Vagina (tissue), 2 donors: ENCODE results near the gene PRTG. TPM values are rescaled to one million over a fixed set of nuclear protein-coding genes. Genes with fewer than 3 reads are reported as not detected.
"Not testable (repeated sequence)": the region's sequence is repeated elsewhere in the genome, so short reads cannot be mapped to it uniquely, and the experiment has no call there.

Experiments
- DNase-seq, 2 donors: peaks; one replicate each; pipeline ENCODE4 v3.0.0-alpha.2; 2017; ENCODE audit errors: extremely low spot score in 2 of 2
- H3K27ac ChIP-seq: fragments of 200-600 bp; sonication (generic); one replicate; pipeline ENCODE4 v1.5.1; 2019
- H3K27me3 ChIP-seq: fragments of 200-600 bp; sonication (generic); one replicate; pipeline ENCODE4 v1.5.1; 2019
- H3K36me3 ChIP-seq, 2 donors: fragments of 200-600 bp; sonication (generic); one replicate each; pipeline ENCODE4 v1.5.1; 2017 to 2019
- H3K4me1 ChIP-seq: fragments of 200-600 bp; sonication (generic); one replicate; pipeline ENCODE4 v1.5.1; 2019
- H3K4me3 ChIP-seq, 2 donors: fragments of 200-600 bp; sonication (generic); 1 replicate in 1 of 2; 2 replicates in 1 of 2; pipeline ENCODE4 v1.5.1; 2016 to 2019
- H3K9me3 ChIP-seq: fragments of 200-600 bp; sonication (generic); one replicate; pipeline ENCODE4 v1.5.1; 2019
- POLR2A ChIP-seq, 2 donors: fragments of 450-650 bp; IDR thresholded peaks; one replicate each; pipeline ENCODE4 v1.6.1; 2017; ENCODE audit warnings: antibody characterized with exemption in 2 of 2, mild to moderate bottlenecking in 2 of 2, moderate library complexity in 2 of 2
- POLR2AphosphoS5 ChIP-seq, 2 donors: sonication (generic); formaldehyde crosslinking; IDR thresholded peaks; one replicate each; pipeline ENCODE4 v1.9.0; 2017; ENCODE audit warnings: antibody characterized with exemption in 2 of 2, mild to moderate bottlenecking in 2 of 2, low read depth in 1 of 2; ENCODE audit not compliant: insufficient read depth in 1 of 2
- intact Hi-C: fragments of 100-400 bp; cut with DNase I; formaldehyde crosslinking; loops from one replicate; pipeline ENCODE4 v1.15.1; 2023
- total RNA-seq: library from RNA; depleted of rRNA; stranded (reverse); fragments of >200 nt; gene quantifications from one replicate; pipeline ENCODE4 v1.2.3, GENCODE V29; 2016
- TF ChIP-seq, protein P1 (sequence below), 3 experiments: fragments of 450-650 bp in 2 of 3; fragments of 200-600 bp in 1 of 3; sonication (generic) in 1 of 3; IDR thresholded peaks; one replicate each; pipeline ENCODE4 v1.5.1; 2017 to 2019; ENCODE audit warnings: antibody characterized with exemption in 3 of 3, mild to moderate bottlenecking in 2 of 3, moderate library complexity in 2 of 3

Gene PRTG
- total RNA-seq, 1 donor from 2014 or later: 5.2 TPM

DNA sequence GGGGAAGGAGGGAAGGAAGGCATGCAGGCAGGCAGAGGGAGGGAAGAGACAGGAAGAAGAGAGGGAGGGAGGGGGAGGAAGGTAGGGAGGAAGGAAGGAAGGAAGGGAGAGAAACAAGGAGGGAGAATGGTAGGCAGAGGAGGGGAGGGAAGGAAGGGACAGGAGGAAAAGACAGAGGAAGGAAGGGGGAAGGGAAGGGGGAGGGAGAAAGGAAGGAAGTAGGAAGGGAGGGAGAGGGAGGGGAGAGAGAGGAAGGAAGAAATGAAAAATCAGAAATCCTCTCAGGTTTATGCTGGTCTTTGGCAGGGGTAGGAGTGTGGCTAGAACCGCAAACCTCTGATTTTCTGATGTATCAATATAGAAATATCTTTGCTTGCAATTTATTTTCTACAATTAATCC lies 4.2 kb downstream of the PRTG start:
- no peak for TF ChIP-seq POLR2A (IDR thresholded peaks at IDR 0.05)
- no peak for TF ChIP-seq POLR2AphosphoS5 (IDR thresholded peaks at IDR 0.05; ENCODE audit: insufficient read depth in 1 of 2, low read depth in 1 of 2)
- TF ChIP-seq, protein P1, sequence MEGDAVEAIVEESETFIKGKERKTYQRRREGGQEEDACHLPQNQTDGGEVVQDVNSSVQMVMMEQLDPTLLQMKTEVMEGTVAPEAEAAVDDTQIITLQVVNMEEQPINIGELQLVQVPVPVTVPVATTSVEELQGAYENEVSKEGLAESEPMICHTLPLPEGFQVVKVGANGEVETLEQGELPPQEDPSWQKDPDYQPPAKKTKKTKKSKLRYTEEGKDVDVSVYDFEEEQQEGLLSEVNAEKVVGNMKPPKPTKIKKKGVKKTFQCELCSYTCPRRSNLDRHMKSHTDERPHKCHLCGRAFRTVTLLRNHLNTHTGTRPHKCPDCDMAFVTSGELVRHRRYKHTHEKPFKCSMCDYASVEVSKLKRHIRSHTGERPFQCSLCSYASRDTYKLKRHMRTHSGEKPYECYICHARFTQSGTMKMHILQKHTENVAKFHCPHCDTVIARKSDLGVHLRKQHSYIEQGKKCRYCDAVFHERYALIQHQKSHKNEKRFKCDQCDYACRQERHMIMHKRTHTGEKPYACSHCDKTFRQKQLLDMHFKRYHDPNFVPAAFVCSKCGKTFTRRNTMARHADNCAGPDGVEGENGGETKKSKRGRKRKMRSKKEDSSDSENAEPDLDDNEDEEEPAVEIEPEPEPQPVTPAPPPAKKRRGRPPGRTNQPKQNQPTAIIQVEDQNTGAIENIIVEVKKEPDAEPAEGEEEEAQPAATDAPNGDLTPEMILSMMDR (IDR thresholded peaks at IDR 0.05): no peak
- Histone ChIP-seq H3K9me3 (no peaks in the 10 kb centered on the region), H3K27me3 (no peaks in the 10 kb centered on the region), H3K27ac (no peak overlapping the region), H3K4me3 (no peak overlapping the region), H3K36me3 (no peaks in the 10 kb centered on the region), H3K4me1 (peaks cover 17% of the 10 kb centered on the region)
- no peak for DNase-seq
- intact Hi-C loops: no loop called here

DNA sequence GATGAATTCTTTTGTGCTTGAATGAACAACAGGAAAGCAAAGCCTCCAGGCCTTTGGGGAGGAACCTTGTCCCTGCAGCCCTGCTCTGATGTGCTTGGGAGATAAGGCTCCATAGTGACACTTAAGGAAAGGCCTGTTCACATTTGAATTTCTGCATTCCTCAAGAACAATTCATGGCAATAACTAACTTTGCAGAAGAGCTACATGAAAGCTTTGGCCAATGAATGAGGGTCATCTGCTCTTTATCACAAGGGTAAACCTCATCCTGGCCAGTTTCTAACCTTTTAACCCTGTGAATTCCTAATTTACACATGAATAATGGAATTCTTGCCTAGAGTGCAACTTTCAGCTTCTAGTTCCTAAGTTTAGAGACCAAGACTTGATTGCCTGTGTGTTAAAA lies 5.6 kb downstream of the PRTG start:
- H3K27me3 ChIP-seq: no peaks in the 10 kb centered on the region
- no peak overlapping the region for H3K4me3 ChIP-seq
- no peak overlapping the region for H3K27ac ChIP-seq
- H3K36me3 ChIP-seq: no peaks in the 10 kb centered on the region
- no peak for DNase-seq
- H3K4me1 ChIP-seq: peaks cover 11% of the 10 kb centered on the region
- intact Hi-C loops: no loop called here
- H3K9me3 ChIP-seq: no peaks in the 10 kb centered on the region
- TF ChIP-seq POLR2A (IDR thresholded peaks at IDR 0.05): no peak
- TF ChIP-seq POLR2AphosphoS5 (IDR thresholded peaks at IDR 0.05; ENCODE audit: insufficient read depth in 1 of 2, low read depth in 1 of 2): no peak
- TF ChIP-seq, protein P1 (IDR thresholded peaks at IDR 0.05): no peak

DNA sequence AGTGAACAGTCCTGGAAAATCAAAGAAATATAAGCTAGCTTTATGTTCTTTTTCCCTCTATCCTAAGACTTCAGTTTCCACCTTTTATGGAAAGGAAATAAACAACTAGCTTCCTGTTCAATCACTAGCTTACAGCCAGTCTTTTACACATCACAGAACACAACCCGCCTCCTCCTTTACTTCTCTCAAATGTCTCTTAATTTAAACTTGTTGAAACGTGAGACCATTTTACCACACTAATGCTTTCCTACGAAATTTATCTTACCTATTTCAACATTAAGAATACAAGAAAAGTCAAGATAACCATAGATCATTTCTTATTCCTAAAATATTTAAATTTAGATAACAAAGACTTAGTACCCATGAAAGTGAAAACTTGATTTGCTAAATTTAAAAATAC lies 6.2 kb downstream of the PRTG start:
- DNase-seq: no peak
- TF ChIP-seq POLR2A (IDR thresholded peaks at IDR 0.05) (no peak), POLR2AphosphoS5 (IDR thresholded peaks at IDR 0.05; ENCODE audit: insufficient read depth in 1 of 2, low read depth in 1 of 2) (no peak)
- TF ChIP-seq, protein P1 (IDR thresholded peaks at IDR 0.05): no peak
- intact Hi-C loops: no loop called here
- H3K4me1 ChIP-seq: peaks cover 7% of the 10 kb centered on the region
- no peaks in the 10 kb centered on the region for H3K9me3 ChIP-seq
- no peak overlapping the region for H3K27ac ChIP-seq
- no peaks in the 10 kb centered on the region for H3K36me3 ChIP-seq
- no peak overlapping the region for H3K4me3 ChIP-seq
- H3K27me3 ChIP-seq: no peaks in the 10 kb centered on the region

- H3K27me3 ChIP-seq: no peaks in the 10 kb centered on the region
- no peak for DNase-seq
- intact Hi-C loops: no loop called here
- no peaks in the 10 kb centered on the region for H3K9me3 ChIP-seq
- no peak overlapping the region for H3K27ac ChIP-seq
- no peak overlapping the region for H3K4me3 ChIP-seq
- TF ChIP-seq POLR2A (IDR thresholded peaks at IDR 0.05) (no peak), POLR2AphosphoS5 (IDR thresholded peaks at IDR 0.05; ENCODE audit: insufficient read depth in 1 of 2, low read depth in 1 of 2) (no peak)
- TF ChIP-seq, protein P1 (IDR thresholded peaks at IDR 0.05): no peak
- H3K36me3 ChIP-seq: no peaks in the 10 kb centered on the region
- no peaks in the 10 kb centered on the region for H3K4me1 ChIP-seq
Measured at GRCh38 chr15:55734641-55735040, 8.3 kb downstream of the PRTG start.

GRCh38 chr15:55733461-55733860 lies 9.5 kb downstream of the PRTG start:
- H3K36me3 ChIP-seq, H3K4me3 ChIP-seq, H3K9me3 ChIP-seq, H3K27me3 ChIP-seq, H3K27ac ChIP-seq, H3K4me1 ChIP-seq, DNase-seq, intact Hi-C loops: not testable (repeated sequence)
